DMS53 (cell line): ENCODE results near the gene MAPK8IP3.

ENCODE experiments used
- DNase-seq: peaks from one replicate; lab custom pipeline; 2025; lab: John Stamatoyannopoulos, UW

Gene MAPK8IP3

GRCh38 chr16:1740234-1740633 lies 34.2 kb downstream of the MAPK8IP3 start:
- no peak for DNase-seq

GRCh38 chr16:1740781-1741490 lies 34.9 kb downstream of the MAPK8IP3 start:
- no peak for DNase-seq

DNA sequence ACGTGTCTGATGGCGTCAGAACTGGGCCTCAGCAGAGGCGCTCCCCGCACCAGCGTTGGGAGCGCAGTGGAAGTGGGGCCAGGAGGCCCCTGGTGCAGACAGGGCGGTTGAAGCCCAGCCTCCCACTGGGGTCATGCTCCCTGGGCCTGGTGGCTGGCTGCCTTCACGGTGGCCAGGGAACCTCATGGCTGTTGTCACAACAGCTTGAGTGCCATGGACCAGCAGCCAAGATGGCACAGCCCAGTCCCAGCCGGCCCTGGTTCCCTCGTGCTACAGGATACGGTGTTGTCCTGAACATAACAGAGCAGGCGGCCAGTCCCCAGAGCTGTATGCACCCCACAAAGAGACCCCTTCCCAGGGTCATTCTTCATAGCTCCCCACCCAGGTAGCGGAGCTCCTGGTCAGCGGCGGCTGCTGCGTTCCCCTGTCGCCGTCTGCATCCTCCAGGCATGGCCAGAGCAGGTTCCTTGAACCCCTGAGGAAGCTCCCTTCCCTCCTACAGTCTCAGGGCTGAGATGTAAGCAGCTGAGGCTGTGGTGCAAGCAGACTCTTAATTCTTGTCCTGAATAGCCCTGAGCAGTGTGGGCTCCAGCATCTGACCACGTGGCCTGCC lies 35.7 kb downstream of the MAPK8IP3 start:
- no peak for DNase-seq

- DNase-seq: no peak
These were observed 37.7 kb downstream of the MAPK8IP3 start for GRCh38 chr16:1743376-1744337.

DNA sequence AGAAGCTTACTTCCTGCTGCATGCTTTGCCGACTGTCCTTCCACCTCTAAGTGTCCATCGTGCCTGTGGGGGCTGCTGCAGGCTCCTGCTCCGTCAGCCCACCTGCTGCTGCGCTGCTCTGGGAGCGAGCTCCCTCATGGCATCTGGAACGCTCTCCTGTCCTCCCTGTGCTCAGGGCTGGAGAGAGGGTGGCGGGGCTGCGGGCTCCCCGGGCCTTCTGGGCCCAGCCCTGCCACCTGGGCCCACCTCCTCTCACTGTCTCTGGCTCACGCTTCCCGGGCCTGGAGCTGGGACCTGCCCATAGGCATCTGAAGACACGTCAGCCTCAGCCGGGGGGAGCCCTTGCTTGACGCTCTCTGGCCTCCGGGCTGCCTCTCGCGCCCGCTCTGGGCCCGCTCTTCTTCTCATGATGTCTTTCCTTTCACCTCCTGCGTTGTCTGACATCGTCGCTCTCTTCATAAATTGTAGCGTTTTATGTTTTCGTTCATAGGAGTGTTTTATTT lies 38.4 kb downstream of the MAPK8IP3 start:
- DNase-seq: no peak

DNA sequence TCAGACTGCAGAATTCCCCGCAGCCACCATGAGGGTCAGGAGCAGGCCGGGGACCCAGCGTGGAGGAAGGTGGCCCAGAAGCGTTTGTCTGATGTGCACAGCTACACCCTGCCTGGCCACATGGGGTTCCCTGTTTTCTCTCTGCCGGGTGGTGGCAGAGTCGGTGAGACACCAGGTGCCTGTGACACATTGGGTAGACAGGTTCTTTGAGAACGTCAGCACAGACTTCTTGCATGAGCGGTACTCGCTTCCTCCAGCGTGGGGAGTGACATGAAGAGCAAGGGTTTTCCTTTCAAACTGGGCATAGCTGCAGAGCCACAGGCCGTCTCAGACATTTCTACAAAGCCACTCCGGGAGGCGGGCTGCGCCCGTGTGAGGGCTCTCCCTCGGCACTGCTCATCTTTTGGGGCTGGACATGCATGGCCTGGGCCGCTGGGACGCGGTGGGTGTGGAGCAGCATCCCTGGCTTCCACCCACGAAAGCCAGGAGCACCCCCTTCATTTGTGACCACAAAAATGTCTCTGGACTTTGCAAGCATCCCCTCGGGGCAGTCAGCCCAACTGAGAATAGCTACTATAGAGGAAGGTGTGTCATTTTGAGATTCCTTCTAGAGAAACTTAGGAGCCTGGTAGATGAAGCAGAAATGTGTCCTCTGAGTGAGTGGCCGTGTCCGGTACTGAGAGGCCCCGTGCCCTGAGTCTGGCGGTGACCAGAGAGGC lies 39.3 kb downstream of the MAPK8IP3 start:
- no peak for DNase-seq

GRCh38 chr16:1745900-1746692 lies 40.1 kb downstream of the MAPK8IP3 start:
- DNase-seq: no peak

GRCh38 chr16:1746693-1747195 lies 40.7 kb downstream of the MAPK8IP3 start:
- no peak for DNase-seq

GRCh38 chr16:1747934-1748333 lies 41.9 kb downstream of the MAPK8IP3 start:
- no peak for DNase-seq

- DNase-seq: no peak
These were observed 43.4 kb downstream of the MAPK8IP3 start for GRCh38 chr16:1749152-1750117.

DNA sequence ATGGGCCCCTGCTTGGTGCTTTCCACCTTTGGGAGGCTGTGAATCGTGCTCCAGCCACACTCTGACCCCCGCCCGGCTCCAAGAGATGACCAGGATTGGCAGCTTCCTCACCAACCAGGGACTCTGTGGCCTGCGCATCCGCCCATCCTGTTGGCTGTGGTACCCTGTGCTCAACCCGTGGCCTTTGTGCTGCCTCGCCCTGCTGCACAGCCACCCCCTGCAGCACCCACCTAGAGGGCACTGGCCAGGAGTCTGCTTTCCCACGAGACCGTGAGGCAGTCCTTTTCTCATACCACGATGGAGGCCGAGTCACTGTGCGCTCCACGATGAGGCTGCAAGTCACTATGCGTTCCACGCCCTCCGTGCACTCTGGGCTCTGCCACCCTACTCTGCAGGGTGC lies 46.0 kb downstream of the MAPK8IP3 start:
- no peak for DNase-seq

DNA sequence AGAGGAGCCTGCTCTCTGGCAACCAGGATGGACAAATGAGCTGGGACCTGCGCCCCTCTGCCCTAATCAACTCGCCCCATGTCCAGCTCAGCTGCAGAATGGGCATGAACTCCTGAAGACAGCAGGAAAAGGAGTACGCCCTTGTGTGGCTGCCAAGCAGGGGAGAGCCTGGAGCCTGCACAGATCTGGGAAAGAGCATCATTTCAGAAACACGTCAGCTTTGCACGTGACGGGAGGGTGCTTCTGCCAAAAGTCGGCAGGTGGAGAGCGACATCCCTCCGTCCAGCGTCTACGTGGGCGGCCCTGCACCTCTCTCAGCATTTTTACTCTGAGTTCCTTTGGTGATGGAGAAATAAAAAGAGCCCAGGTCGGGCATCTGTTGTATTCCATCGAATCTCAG lies 46.9 kb downstream of the MAPK8IP3 start:
- no peak for DNase-seq

DNA sequence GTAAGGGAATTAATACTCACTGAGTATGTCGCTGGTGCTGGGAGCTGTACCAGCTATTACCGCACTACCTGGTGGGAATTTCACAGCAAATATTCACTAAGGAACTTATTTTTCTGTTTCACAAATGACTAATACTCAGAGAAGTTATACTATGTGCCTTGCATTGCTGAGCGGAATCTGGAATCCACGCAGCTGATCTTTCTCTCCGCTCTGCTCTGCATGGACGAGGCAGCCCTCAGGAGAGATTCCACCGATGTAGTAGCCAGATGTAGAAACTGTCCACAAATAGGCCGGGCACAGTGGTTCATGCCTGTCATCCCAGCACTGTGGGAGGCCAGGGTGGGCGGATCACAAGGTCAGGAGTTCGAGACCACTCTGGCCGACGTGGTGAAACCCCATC lies 48.2 kb downstream of the MAPK8IP3 start:
- DNase-seq: no peak

DNA sequence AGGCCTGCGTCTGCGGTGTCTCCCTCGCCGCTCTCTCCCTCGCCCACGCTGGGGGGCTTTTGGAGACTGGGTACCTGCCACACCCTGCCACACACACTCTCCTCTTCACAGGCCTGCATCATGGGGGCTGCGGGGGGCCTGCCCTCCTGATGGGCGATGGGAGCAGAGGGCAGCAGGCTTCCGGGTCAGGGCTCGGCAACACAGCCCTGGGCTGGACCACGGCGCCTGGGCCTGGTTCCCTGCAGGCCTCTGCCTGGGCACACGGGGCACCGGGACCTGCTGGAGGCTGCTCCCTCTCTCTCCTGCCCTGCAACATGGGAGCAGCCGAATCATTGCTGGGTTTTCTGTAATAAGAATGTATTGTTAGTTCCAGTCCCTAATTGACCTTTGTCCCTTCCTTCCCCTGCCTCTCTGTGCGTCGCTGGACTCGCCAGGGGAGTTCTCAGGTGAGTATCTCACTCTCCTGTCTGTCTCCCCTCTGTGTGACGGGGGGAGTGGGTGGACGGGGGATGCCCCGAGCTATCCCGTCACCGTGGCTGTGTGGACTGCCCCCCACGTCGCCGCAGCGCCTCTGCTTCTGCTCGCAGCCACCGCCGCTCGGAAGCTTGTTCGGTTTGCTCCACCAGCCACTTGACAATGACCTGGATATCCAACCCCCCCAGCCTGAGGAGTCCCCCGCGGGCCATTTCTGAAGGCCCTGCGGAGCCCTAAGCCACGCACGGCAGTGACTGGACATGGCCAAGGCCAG lies 51.9 kb downstream of the MAPK8IP3 start:
- no peak for DNase-seq

DNA sequence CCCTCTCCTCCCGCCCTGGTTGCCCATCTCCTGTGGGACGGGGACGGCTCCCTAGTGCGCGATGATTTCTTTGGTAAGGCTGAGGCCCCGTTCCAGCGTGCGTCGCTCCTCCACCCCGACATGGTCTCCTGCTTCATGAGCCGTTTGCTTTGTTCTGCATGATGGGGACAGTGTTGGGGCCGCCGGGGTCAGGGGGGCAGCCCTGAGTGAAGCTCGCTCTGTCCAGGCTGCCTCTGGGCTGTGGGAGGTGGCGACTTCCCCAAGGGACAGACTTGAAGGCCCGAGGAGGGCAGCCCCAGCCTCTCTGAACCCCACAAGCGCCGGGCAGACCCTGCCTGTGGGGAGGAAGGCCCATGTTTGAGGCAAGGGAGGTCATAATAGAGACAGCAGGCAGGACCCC lies 52.9 kb downstream of the MAPK8IP3 start:
- DNase-seq: no peak

DNA sequence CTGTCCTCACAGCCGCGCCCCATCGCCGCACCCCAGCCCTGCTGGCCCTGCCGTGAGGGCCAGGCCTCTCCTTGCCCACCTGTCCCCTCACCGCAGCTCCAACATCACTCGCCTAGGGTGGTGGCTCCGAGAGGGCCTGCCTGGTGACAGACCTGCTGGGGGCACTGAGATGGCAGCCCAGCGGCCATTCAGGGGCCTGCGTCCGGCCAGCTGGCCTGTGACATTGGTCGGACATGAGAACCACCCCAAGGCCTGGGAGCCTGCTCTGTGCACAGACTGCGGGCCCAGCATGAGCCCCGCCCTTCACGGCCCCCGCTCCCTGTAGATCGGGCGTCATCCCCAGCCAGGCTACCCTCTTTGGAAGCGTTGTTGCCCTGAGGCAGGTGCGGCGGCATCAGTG lies 53.5 kb downstream of the MAPK8IP3 start:
- no peak for DNase-seq

DNA sequence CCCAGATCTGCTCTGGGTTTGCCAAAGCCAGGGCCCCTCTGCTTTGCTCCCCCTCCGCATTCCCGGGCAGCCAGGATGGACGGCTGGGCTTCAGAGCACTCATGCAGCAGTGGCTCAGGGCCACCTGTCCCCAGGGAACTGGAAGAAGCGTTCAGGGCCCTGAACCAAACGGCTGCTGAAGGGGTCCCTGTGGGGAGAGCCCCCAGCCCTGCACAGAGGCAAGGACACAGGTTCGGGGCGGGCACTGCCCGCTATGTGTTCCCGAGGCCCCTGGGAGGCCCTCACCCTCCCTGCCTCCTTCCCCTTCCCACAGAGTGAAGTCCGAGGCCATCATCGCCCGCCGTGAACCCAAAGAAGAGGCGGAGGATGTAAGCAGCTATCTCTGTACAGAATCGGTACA lies 54.9 kb downstream of the MAPK8IP3 start:
- no peak for DNase-seq

DNA sequence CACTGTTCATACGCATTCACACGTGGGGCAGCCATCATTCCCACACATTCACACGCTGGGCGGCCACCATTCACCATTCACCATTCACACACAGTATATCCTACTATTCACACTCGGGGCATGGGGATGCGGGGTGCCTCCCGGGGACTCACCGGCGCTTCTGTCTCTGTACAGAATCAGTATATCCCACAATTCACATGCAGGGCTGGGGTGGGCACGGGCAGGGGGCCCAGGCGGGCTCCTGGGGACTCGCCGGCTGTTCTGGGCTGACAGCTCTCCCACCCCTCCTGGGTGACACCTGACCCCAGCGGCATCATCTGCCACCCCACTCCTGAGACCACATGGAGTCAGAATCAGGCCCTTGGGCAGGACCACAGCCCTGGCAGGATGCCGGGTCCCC lies 55.8 kb downstream of the MAPK8IP3 start:
- no peak for DNase-seq
